ENCODE measurements around the gene IFRD1.
"Not testable (repeated sequence)": the region's sequence is repeated elsewhere in the genome, so short reads cannot be mapped to it uniquely, and the experiment has no call there.

Gene IFRD1

GRCh38 chr7:112505495-112505894 lies 55.2 kb downstream of the IFRD1 start:
- Mint-ChIP-seq H3K4me3 (no peak overlapping the region), H3K4me1 (peaks cover 3% of the 10 kb centered on the region), H3K9me3 (no peaks in the 10 kb centered on the region), H3K27me3 (peaks cover 3% of the 10 kb centered on the region), H3K36me3 (no peaks in the 10 kb centered on the region), H3K27ac (no peak overlapping the region)
- no peak for ATAC-seq (ENCODE audit: low read depth)
- no peak for DNase-seq (ENCODE audit: low spot score in 2 of 2)

- H3K9me3 Mint-ChIP-seq = no peaks in the 10 kb centered on the region
- no peak overlapping the region for H3K4me3 Mint-ChIP-seq
- H3K27me3 Mint-ChIP-seq = no peaks in the 10 kb centered on the region
- DNase-seq (ENCODE audit: low spot score in 2 of 2) = no peak
- peaks cover under 1% of the 10 kb centered on the region for H3K4me1 Mint-ChIP-seq
- ATAC-seq (ENCODE audit: low read depth) = no peak
- H3K27ac Mint-ChIP-seq = no peak overlapping the region
- H3K36me3 Mint-ChIP-seq = no peaks in the 10 kb centered on the region
Measured at GRCh38 chr7:112508404-112508803, 58.1 kb downstream of the IFRD1 start.

GRCh38 chr7:112509402-112509801 lies 59.1 kb downstream of the IFRD1 start:
- H3K4me1 Mint-ChIP-seq = no peaks in the 10 kb centered on the region
- H3K27ac Mint-ChIP-seq = no peak overlapping the region
- no peak for ATAC-seq (ENCODE audit: low read depth)
- H3K36me3 Mint-ChIP-seq = no peaks in the 10 kb centered on the region
- DNase-seq (ENCODE audit: low spot score in 2 of 2) = no peak
- no peak overlapping the region for H3K4me3 Mint-ChIP-seq
- no peaks in the 10 kb centered on the region for H3K27me3 Mint-ChIP-seq
- H3K9me3 Mint-ChIP-seq = no peaks in the 10 kb centered on the region

GRCh38 chr7:112510001-112510742 lies 59.9 kb downstream of the IFRD1 start:
- no peaks in the 10 kb centered on the region for H3K36me3 Mint-ChIP-seq
- H3K4me3 Mint-ChIP-seq = no peak overlapping the region
- no peaks in the 10 kb centered on the region for H3K4me1 Mint-ChIP-seq
- ATAC-seq (ENCODE audit: low read depth) (no peak), DNase-seq (ENCODE audit: low spot score in 2 of 2) (no peak)
- no peaks in the 10 kb centered on the region for H3K27me3 Mint-ChIP-seq
- H3K27ac Mint-ChIP-seq = no peak overlapping the region
- H3K9me3 Mint-ChIP-seq = no peaks in the 10 kb centered on the region

GRCh38 chr7:112510743-112511110 lies 60.5 kb downstream of the IFRD1 start:
- Mint-ChIP-seq H3K36me3 (no peaks in the 10 kb centered on the region), H3K27me3 (peaks cover 2% of the 10 kb centered on the region), H3K27ac (no peak overlapping the region), H3K4me3 (no peak overlapping the region), H3K4me1 (no peaks in the 10 kb centered on the region), H3K9me3 (no peaks in the 10 kb centered on the region)
- DNase-seq (ENCODE audit: low spot score in 2 of 2) (no peak), ATAC-seq (ENCODE audit: low read depth) (no peak)

GRCh38 chr7:112511451-112512202 lies 61.4 kb downstream of the IFRD1 start:
- DNase-seq (ENCODE audit: low spot score in 2 of 2) (no peak), ATAC-seq (ENCODE audit: low read depth) (no peak)
- H3K4me3 Mint-ChIP-seq = no peak overlapping the region
- H3K27me3 Mint-ChIP-seq = peaks cover 3% of the 10 kb centered on the region
- no peaks in the 10 kb centered on the region for H3K36me3 Mint-ChIP-seq
- H3K27ac Mint-ChIP-seq = no peak overlapping the region
- H3K9me3 Mint-ChIP-seq = no peaks in the 10 kb centered on the region
- H3K4me1 Mint-ChIP-seq = no peaks in the 10 kb centered on the region

- no peak overlapping the region for H3K4me3 Mint-ChIP-seq
- no peaks in the 10 kb centered on the region for H3K36me3 Mint-ChIP-seq
- no peak overlapping the region for H3K27ac Mint-ChIP-seq
- H3K4me1 Mint-ChIP-seq = no peaks in the 10 kb centered on the region
- DNase-seq (ENCODE audit: low spot score in 2 of 2) = no peak
- ATAC-seq (ENCODE audit: low read depth) = no peak
- H3K9me3 Mint-ChIP-seq = no peaks in the 10 kb centered on the region
- peaks cover 8% of the 10 kb centered on the region for H3K27me3 Mint-ChIP-seq
Measured at GRCh38 chr7:112512451-112513210, 62.4 kb downstream of the IFRD1 start.

- no peak for DNase-seq (ENCODE audit: low spot score in 2 of 2)
- Mint-ChIP-seq H3K9me3 (peaks cover 2% of the 10 kb centered on the region), H3K4me1 (no peaks in the 10 kb centered on the region), H3K27ac (no peak overlapping the region), H3K27me3 (peaks cover 15% of the 10 kb centered on the region), H3K36me3 (no peaks in the 10 kb centered on the region), H3K4me3 (no peak overlapping the region)
- no peak for ATAC-seq (ENCODE audit: low read depth)
Measured at GRCh38 chr7:112515989-112516388, 65.7 kb downstream of the IFRD1 start.

GRCh38 chr7:112516418-112516817 lies 66.2 kb downstream of the IFRD1 start:
- not testable (repeated sequence) for DNase-seq (ENCODE audit: low spot score in 2 of 2); H3K9me3 Mint-ChIP-seq; H3K27ac Mint-ChIP-seq; ATAC-seq (ENCODE audit: low read depth); H3K36me3 Mint-ChIP-seq; H3K4me3 Mint-ChIP-seq; H3K4me1 Mint-ChIP-seq
- H3K27me3 Mint-ChIP-seq = peaks cover 15% of the 10 kb centered on the region

- no peak overlapping the region for H3K27ac Mint-ChIP-seq
- no peaks in the 10 kb centered on the region for H3K4me1 Mint-ChIP-seq
- H3K27me3 Mint-ChIP-seq = peaks cover 16% of the 10 kb centered on the region
- peaks cover 2% of the 10 kb centered on the region for H3K9me3 Mint-ChIP-seq
- H3K4me3 Mint-ChIP-seq = no peak overlapping the region
- ATAC-seq (ENCODE audit: low read depth) (no peak), DNase-seq (ENCODE audit: low spot score in 2 of 2) (no peak)
- no peaks in the 10 kb centered on the region for H3K36me3 Mint-ChIP-seq
Measured at GRCh38 chr7:112517487-112517886, 67.2 kb downstream of the IFRD1 start.

GRCh38 chr7:112520787-112521186 lies 70.5 kb downstream of the IFRD1 start:
- H3K27ac Mint-ChIP-seq = no peak overlapping the region
- DNase-seq (ENCODE audit: low spot score in 2 of 2) (no peak), ATAC-seq (ENCODE audit: low read depth) (no peak)
- peaks cover 15% of the 10 kb centered on the region for H3K27me3 Mint-ChIP-seq
- no peaks in the 10 kb centered on the region for H3K4me1 Mint-ChIP-seq
- no peaks in the 10 kb centered on the region for H3K36me3 Mint-ChIP-seq
- peaks cover 2% of the 10 kb centered on the region for H3K9me3 Mint-ChIP-seq
- no peak overlapping the region for H3K4me3 Mint-ChIP-seq

GRCh38 chr7:112521942-112522341 lies 71.7 kb downstream of the IFRD1 start:
- no peaks in the 10 kb centered on the region for H3K36me3 Mint-ChIP-seq
- no peak overlapping the region for H3K4me3 Mint-ChIP-seq
- DNase-seq (ENCODE audit: low spot score in 2 of 2) (no peak), ATAC-seq (ENCODE audit: low read depth) (no peak)
- H3K27me3 Mint-ChIP-seq = peaks cover 11% of the 10 kb centered on the region
- no peak overlapping the region for H3K27ac Mint-ChIP-seq
- H3K4me1 Mint-ChIP-seq = no peaks in the 10 kb centered on the region
- H3K9me3 Mint-ChIP-seq = peaks cover 2% of the 10 kb centered on the region

- no peak overlapping the region for H3K4me3 Mint-ChIP-seq
- H3K27ac Mint-ChIP-seq = no peak overlapping the region
- no peak for DNase-seq (ENCODE audit: low spot score in 2 of 2)
- ATAC-seq (ENCODE audit: low read depth) = no peak
- H3K27me3 Mint-ChIP-seq = peaks cover 6% of the 10 kb centered on the region
- no peaks in the 10 kb centered on the region for H3K36me3 Mint-ChIP-seq
- H3K9me3 Mint-ChIP-seq = peaks cover 2% of the 10 kb centered on the region
- H3K4me1 Mint-ChIP-seq = no peaks in the 10 kb centered on the region
Measured at GRCh38 chr7:112523871-112524270, 73.6 kb downstream of the IFRD1 start.

Measured in memory B cell (primary cell).